Natural killer cell treated with Interleukin-12 subunit alpha and Interleukin-12 subunit beta and Interleukin-15 and Interleukin-18, amount 100 ng/mL, for 72 hours (primary cell): ENCODE data around the gene HDAC10. TPM values are rescaled to one million over a fixed set of nuclear protein-coding genes. Genes with fewer than 3 reads are reported as not detected.

ENCODE experiments used
- ATAC-seq, 2 donors: fragments of 150-1000 bp; cut with Tn5 transposase in 1 of 2; sonication (Bioruptor Pico), chemical (Tn5 transposase) in 1 of 2; 2 replicates each; pipeline ENCODE4 v1.10.0; 2021
- DNase-seq: peaks from one replicate; pipeline ENCODE4 v3.0.0; 2022; ENCODE audit warnings: low spot score
- H3K27ac Mint-ChIP-seq, 2 donors: 1 replicate in 1 of 2; 2 replicates in 1 of 2; pipeline ENCODE4 v1.8.0; 2022; ENCODE audit warnings: mixed read lengths in 2 of 2, mild to moderate bottlenecking in 1 of 2, moderate library complexity in 1 of 2
- H3K27me3 Mint-ChIP-seq, 2 donors: 1 replicate in 1 of 2; 2 replicates in 1 of 2; pipeline ENCODE4 v1.8.0; 2022; ENCODE audit warnings: mixed read lengths in 2 of 2
- H3K36me3 Mint-ChIP-seq: one replicate; pipeline ENCODE4 v1.8.0; 2022; ENCODE audit warnings: mixed read lengths
- H3K4me1 Mint-ChIP-seq, 2 donors: 1 replicate in 1 of 2; 2 replicates in 1 of 2; pipeline ENCODE4 v1.8.0; 2022; ENCODE audit warnings: low read depth in 2 of 2, mixed read lengths in 2 of 2, mild to moderate bottlenecking in 1 of 2
- H3K4me3 Mint-ChIP-seq: one replicate; pipeline ENCODE4 v1.8.0; 2022; ENCODE audit warnings: mixed read lengths
- H3K9me3 Mint-ChIP-seq: 2 replicates; pipeline ENCODE4 v1.8.0; 2022; ENCODE audit warnings: mixed read lengths
- total RNA-seq, 2 donors: library from RNA; stranded (reverse); gene quantifications; one replicate each; pipeline ENCODE4 v1.2.3, GENCODE V29; 2022

Gene HDAC10
- total RNA-seq, 2 donors from 2014 or later: 54.5 to 113 TPM

GRCh38 chr22:50269970-50270665, 19.1 kb upstream of the HDAC10 start, which contains the start of gene MAPK11:
Gene MAPK11, minus strand, starts transcription at chr22:50270380. Its CDS starts 88 bp downstream, at chr22:50270292.
- peak; percentile 78 to 86 for ATAC-seq
- Mint-ChIP-seq H3K27me3 (peaks cover 0 to 2% of the 10 kb centered on the region in 2 donors), H3K4me1 (peaks cover 0 to 3% of the 10 kb centered on the region in 2 donors), H3K27ac (no peak within 1 kb of the TSS), H3K36me3 (no peaks in the 10 kb centered on the region), H3K9me3 (no peaks in the 10 kb centered on the region), H3K4me3 (peak within 1 kb of the TSS; percentile 56)
- peak; percentile 86 for DNase-seq

GRCh38 chr22:50269573-50269969, 18.5 kb upstream of the HDAC10 start:
- no peak for ATAC-seq
- DNase-seq: no peak
- no peak overlapping the region for H3K27ac Mint-ChIP-seq
- peaks cover 0 to 2% of the 10 kb centered on the region in 2 donors for H3K27me3 Mint-ChIP-seq
- H3K4me1 Mint-ChIP-seq: peaks cover 0 to 3% of the 10 kb centered on the region in 2 donors
- peak overlapping the region; percentile 32 for H3K4me3 Mint-ChIP-seq
- H3K36me3 Mint-ChIP-seq: no peaks in the 10 kb centered on the region
- H3K9me3 Mint-ChIP-seq: no peaks in the 10 kb centered on the region

GRCh38 chr22:50268655-50269113, 17.6 kb upstream of the HDAC10 start:
- Mint-ChIP-seq H3K36me3 (no peaks in the 10 kb centered on the region), H3K27ac (no peak overlapping the region), H3K9me3 (no peaks in the 10 kb centered on the region), H3K4me1 (peaks cover 0 to 3% of the 10 kb centered on the region in 2 donors), H3K4me3 (no peak overlapping the region), H3K27me3 (no peaks in the 10 kb centered on the region)
- no peak for ATAC-seq
- DNase-seq: no peak

- ATAC-seq (no peak), DNase-seq (no peak)
- H3K4me1 Mint-ChIP-seq: peaks cover 0 to 3% of the 10 kb centered on the region in 2 donors
- no peaks in the 10 kb centered on the region for H3K36me3 Mint-ChIP-seq
- H3K4me3 Mint-ChIP-seq: no peak overlapping the region
- H3K27ac Mint-ChIP-seq: no peak overlapping the region
- H3K9me3 Mint-ChIP-seq: no peaks in the 10 kb centered on the region
- no peaks in the 10 kb centered on the region for H3K27me3 Mint-ChIP-seq
These were observed 16.7 kb upstream of the HDAC10 start for GRCh38 chr22:50267591-50268390.

- DNase-seq (no peak), ATAC-seq (no peak)
- H3K27me3 Mint-ChIP-seq: peaks cover 0 to 5% of the 10 kb centered on the region in 2 donors
- H3K4me3 Mint-ChIP-seq: no peak overlapping the region
- peaks cover 4 to 6% of the 10 kb centered on the region in 2 donors for H3K4me1 Mint-ChIP-seq
- H3K27ac Mint-ChIP-seq: no peak overlapping the region
- no peaks in the 10 kb centered on the region for H3K9me3 Mint-ChIP-seq
- no peaks in the 10 kb centered on the region for H3K36me3 Mint-ChIP-seq
These were observed 15.9 kb upstream of the HDAC10 start for GRCh38 chr22:50266994-50267393.

GRCh38 chr22:50264946-50265669, 14.0 kb upstream of the HDAC10 start:
- H3K36me3 Mint-ChIP-seq: no peaks in the 10 kb centered on the region
- H3K27me3 Mint-ChIP-seq: peaks cover 0 to 5% of the 10 kb centered on the region in 2 donors
- no peaks in the 10 kb centered on the region for H3K9me3 Mint-ChIP-seq
- H3K27ac Mint-ChIP-seq: no peak overlapping the region
- H3K4me3 Mint-ChIP-seq: no peak overlapping the region
- DNase-seq (no peak), ATAC-seq (no peak)
- peaks cover 5 to 7% of the 10 kb centered on the region in 2 donors for H3K4me1 Mint-ChIP-seq

GRCh38 chr22:50264104-50264745, 13.2 kb upstream of the HDAC10 start:
- no peaks in the 10 kb centered on the region for H3K9me3 Mint-ChIP-seq

GRCh38 chr22:50262973-50263617, 12.0 kb upstream of the HDAC10 start:
- ATAC-seq (no peak), DNase-seq (no peak)
- no peak overlapping the region for H3K4me3 Mint-ChIP-seq
- peaks cover 0 to 7% of the 10 kb centered on the region in 2 donors for H3K27me3 Mint-ChIP-seq
- no peak overlapping the region for H3K27ac Mint-ChIP-seq
- no peaks in the 10 kb centered on the region for H3K9me3 Mint-ChIP-seq
- H3K36me3 Mint-ChIP-seq: no peaks in the 10 kb centered on the region
- peaks cover 4 to 5% of the 10 kb centered on the region in 2 donors for H3K4me1 Mint-ChIP-seq

More at GRCh38 chr22:50264104-50264745, 13.2 kb upstream of the HDAC10 start:
- H3K36me3 Mint-ChIP-seq: no peaks in the 10 kb centered on the region
- ATAC-seq: no peak
- H3K4me1 Mint-ChIP-seq: peaks cover 5 to 7% of the 10 kb centered on the region in 2 donors
- H3K27me3 Mint-ChIP-seq: peaks cover 0 to 5% of the 10 kb centered on the region in 2 donors
- H3K27ac Mint-ChIP-seq: no peak overlapping the region
- no peak overlapping the region for H3K4me3 Mint-ChIP-seq
- DNase-seq: no peak

GRCh38 chr22:50262460-50262911, 11.4 kb upstream of the HDAC10 start:
- DNase-seq: no peak
- Mint-ChIP-seq H3K9me3 (no peaks in the 10 kb centered on the region), H3K27ac (no peak overlapping the region), H3K36me3 (no peaks in the 10 kb centered on the region), H3K4me1 (peaks cover 4 to 5% of the 10 kb centered on the region in 2 donors), H3K4me3 (peak overlapping the region; percentile 73), H3K27me3 (peaks cover 0 to 7% of the 10 kb centered on the region in 2 donors)
- ATAC-seq: no peak

GRCh38 chr22:50261615-50262459, 10.8 kb upstream of the HDAC10 start, which contains the start of gene MAPK12:
Gene MAPK12, minus strand, starts transcription at chr22:50261683. Its CDS starts 174 bp downstream, at chr22:50261509.
- ATAC-seq (peak; percentile 1 to 25), DNase-seq (no peak)
- Mint-ChIP-seq H3K9me3 (no peaks in the 10 kb centered on the region), H3K27ac (no peak within 1 kb of the TSS), H3K4me1 (peaks cover 4 to 5% of the 10 kb centered on the region in 2 donors), H3K36me3 (no peaks in the 10 kb centered on the region), H3K4me3 (peak within 1 kb of the TSS; percentile 73), H3K27me3 (peaks cover 0 to 9% of the 10 kb centered on the region in 2 donors)

GRCh38 chr22:50260801-50261614, 9.9 kb upstream of the HDAC10 start:
- Mint-ChIP-seq H3K4me1 (peaks cover 4 to 5% of the 10 kb centered on the region in 2 donors), H3K4me3 (no peak overlapping the region), H3K9me3 (no peaks in the 10 kb centered on the region), H3K27ac (no peak overlapping the region), H3K36me3 (no peaks in the 10 kb centered on the region), H3K27me3 (peaks cover 0 to 9% of the 10 kb centered on the region in 2 donors)
- ATAC-seq (peak; percentile 32 to 53), DNase-seq (no peak)
